ENCODE measurements around the gene AMBP.

GRCh38 chr9:114093031-114093471 is 15.0 kb upstream of the AMBP start:
- TF ChIP-seq CTCF (IDR thresholded peaks at IDR 0.05; ENCODE audit: borderline replicate concordance, extremely low read depth, low read length, poor library complexity, severe bottlenecking) (no peak), EZH2 (IDR thresholded peaks at IDR 0.05; ENCODE audit: borderline replicate concordance, low read depth, low read length, severe bottlenecking) (no peak)

All from DND-41 (cell line).